Neural cell (in vitro differentiated cells): ENCODE results near the gene TBPL1. TPM values are rescaled to one million over a fixed set of nuclear protein-coding genes. Genes with fewer than 3 reads are reported as not detected.

Experiments
- H2AFZ ChIP-seq: fragments of 200-600, 300-800 bp; sonication (generic), shearing (Covaris generic); 2 replicates; pipeline ENCODE4 v1.6.0; 2014; ENCODE audit warnings: low read depth, mild to moderate bottlenecking, antibody characterized with exemption, low read length, moderate library complexity
- H3F3A ChIP-seq: fragments of 200-600 bp; shearing (Covaris generic); 2 replicates; pipeline ENCODE4 v1.6.1; 2016; ENCODE audit warnings: mild to moderate bottlenecking, moderate library complexity, mixed read lengths, antibody characterized with exemption, low read length; ENCODE audit not compliant: insufficient read depth, poor library complexity, severe bottlenecking
- H3K27ac ChIP-seq: fragments of 200-600, 300-800 bp; sonication (generic), shearing (Covaris generic); 2 replicates; pipeline ENCODE4 v1.5.1; 2014; ENCODE audit warnings: mild to moderate bottlenecking, low read length, moderate library complexity
- H3K27me3 ChIP-seq: fragments of 300-800, 200-600 bp; sonication (generic), shearing (Covaris generic); 2 replicates; pipeline ENCODE4 v1.6.0; 2014; ENCODE audit warnings: mild to moderate bottlenecking, low read depth, low read length, moderate library complexity; ENCODE audit not compliant: insufficient read depth
- H3K36me3 ChIP-seq: fragments of 300-800, 200-600 bp; sonication (generic), shearing (Covaris generic); 2 replicates; pipeline ENCODE4 v1.5.1; 2014; ENCODE audit warnings: mild to moderate bottlenecking, antibody characterized with exemption, low read length, moderate library complexity; ENCODE audit not compliant: insufficient read depth
- H3K4me2 ChIP-seq: fragments of 300-800, 200-600 bp; sonication (generic), shearing (Covaris generic); 2 replicates; pipeline ENCODE4 v1.6.0; 2014; ENCODE audit warnings: mild to moderate bottlenecking, low read length
- H3K4me3 ChIP-seq: fragments of 300-800, 200-600 bp; sonication (generic), shearing (Covaris generic); 2 replicates; pipeline ENCODE4 v1.5.1; 2014; ENCODE audit warnings: mild to moderate bottlenecking, low read length, moderate library complexity
- H3K79me2 ChIP-seq: fragments of 200-600 bp; shearing (Covaris generic); replicated peaks from 2 replicates; pipeline ENCODE4 v1.6.0; 2014; ENCODE audit warnings: mild to moderate bottlenecking, low read length, moderate library complexity; ENCODE audit not compliant: insufficient read depth
- H3K9ac ChIP-seq: fragments of 300-800, 200-600 bp; sonication (generic), shearing (Covaris generic); 2 replicates; pipeline ENCODE4 v1.6.1; 2016; ENCODE audit warnings: mild to moderate bottlenecking, low read length, mixed read lengths
- H3K9me2 ChIP-seq: fragments of 200-600 bp; shearing (Covaris generic); 2 replicates; pipeline ENCODE4 v1.6.1; 2016; ENCODE audit warnings: mild to moderate bottlenecking, low read length, mixed read lengths; ENCODE audit not compliant: insufficient read depth
- H3K9me3 ChIP-seq: fragments of 200-600, 300-800 bp; sonication (generic), shearing (Covaris generic); 2 replicates; pipeline ENCODE4 v1.6.1; 2016; ENCODE audit warnings: mild to moderate bottlenecking, mixed run types, low read length, moderate library complexity, mixed read lengths
- H4K20me1 ChIP-seq: fragments of 200-600 bp; shearing (Covaris generic); 2 replicates; pipeline ENCODE4 v1.6.1; 2016; ENCODE audit warnings: mild to moderate bottlenecking, mixed run types; ENCODE audit not compliant: insufficient read depth
- EP300 ChIP-seq: fragments of 450-650 bp; conservative IDR thresholded peaks from 2 replicates; pipeline ENCODE4 v1.6.1; 2014; ENCODE audit warnings: antibody characterized with exemption, mild to moderate bottlenecking, moderate library complexity; ENCODE audit not compliant: poor library complexity, severe bottlenecking
- EZH2 ChIP-seq: fragments of 200-600, 300-800 bp; shearing (Covaris generic), sonication (generic); IDR thresholded peaks from 2 replicates; pipeline ENCODE4 v1.6.1; 2014; ENCODE audit warnings: antibody characterized with exemption, low read length, borderline replicate concordance, mild to moderate bottlenecking; ENCODE audit not compliant: insufficient read depth, poor library complexity, severe bottlenecking
- MXI1 ChIP-seq: fragments of 450-650 bp; conservative IDR thresholded peaks from 2 replicates; pipeline ENCODE4 v1.6.1; 2014; ENCODE audit warnings: antibody characterized with exemption, mild to moderate bottlenecking; ENCODE audit not compliant: poor library complexity, severe bottlenecking
- POLR2AphosphoS5 ChIP-seq: IDR thresholded peaks from 2 replicates; pipeline ENCODE4 v1.6.1; 2012
- RAD21 ChIP-seq: fragments of 450-650 bp; conservative IDR thresholded peaks from 2 replicates; pipeline ENCODE4 v1.6.1; 2014; ENCODE audit warnings: antibody characterized with exemption, mild to moderate bottlenecking, moderate library complexity
- SMC3 ChIP-seq: fragments of 450-650 bp; conservative IDR thresholded peaks from 2 replicates; pipeline ENCODE4 v1.6.1; 2014; ENCODE audit warnings: antibody characterized with exemption, mild to moderate bottlenecking, moderate library complexity; ENCODE audit not compliant: poor library complexity
- TAF1 ChIP-seq: IDR thresholded peaks from 2 replicates; pipeline ENCODE4 v1.6.1; 2012; ENCODE audit warnings: low read depth
- polyA plus RNA-seq: library from polyadenylated mRNA; depleted of rRNA; stranded (reverse); fragments of >200 nt; gene quantifications from 2 replicates; pipeline ENCODE4 v1.2.3, GENCODE V29; 2014
- TF ChIP-seq, protein P1 (sequence below): fragments of 450-650 bp; IDR thresholded peaks from 2 replicates; pipeline ENCODE4 v1.5.1; 2014; ENCODE audit warnings: antibody characterized with exemption, mild to moderate bottlenecking, moderate library complexity; ENCODE audit not compliant: poor library complexity, severe bottlenecking
- TF ChIP-seq, protein P2 (sequence below): IDR thresholded peaks from 2 replicates; pipeline ENCODE4 v1.6.1; 2012; ENCODE audit warnings: borderline replicate concordance

Gene TBPL1
- polyA plus RNA-seq, 1 donor from 2014 or later, result 110 TPM

DNA sequence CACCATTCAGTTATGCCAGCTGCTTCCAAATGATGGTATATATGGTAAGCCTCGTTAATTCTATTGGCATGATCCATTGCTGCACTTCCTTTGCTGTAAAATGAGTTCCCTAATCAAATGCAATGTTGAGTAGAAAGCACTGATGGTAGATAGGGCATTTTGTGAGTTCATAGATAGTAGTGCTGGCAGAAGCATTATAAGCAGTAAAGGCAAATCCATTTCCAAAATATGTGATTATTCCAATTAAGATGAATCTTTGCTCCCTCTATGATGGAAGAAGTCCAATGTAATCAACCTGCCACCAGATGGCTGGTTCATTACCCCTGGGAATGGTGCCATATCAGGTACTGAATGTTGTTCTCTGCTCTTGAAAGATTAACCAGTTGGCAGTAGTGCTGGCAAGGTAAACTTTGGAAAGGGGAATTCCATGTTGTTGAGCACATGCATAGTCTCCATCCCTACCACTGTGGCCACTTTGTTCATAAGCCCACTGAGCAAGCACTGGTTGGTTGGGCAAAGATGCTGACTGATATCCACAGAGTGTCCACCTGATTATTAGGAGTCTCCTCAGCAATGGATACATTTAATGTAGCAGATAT, 5.6 kb upstream of the TBPL1 start:
- Histone ChIP-seq H3K9me2 (no peaks in the 10 kb centered on the region), H3K4me2 (no peak overlapping the region), H3K36me3 (no peaks in the 10 kb centered on the region), H3K9me3 (no peaks in the 10 kb centered on the region), H3F3A (no peaks in the 10 kb centered on the region), H4K20me1 (no peaks in the 10 kb centered on the region), H2AFZ (no peak overlapping the region), H3K27ac (no peak overlapping the region), H3K9ac (no peak overlapping the region), H3K27me3 (no peaks in the 10 kb centered on the region), H3K79me2 (no peaks in the 10 kb centered on the region), H3K4me3 (no peak overlapping the region)
- TF ChIP-seq, protein P1, sequence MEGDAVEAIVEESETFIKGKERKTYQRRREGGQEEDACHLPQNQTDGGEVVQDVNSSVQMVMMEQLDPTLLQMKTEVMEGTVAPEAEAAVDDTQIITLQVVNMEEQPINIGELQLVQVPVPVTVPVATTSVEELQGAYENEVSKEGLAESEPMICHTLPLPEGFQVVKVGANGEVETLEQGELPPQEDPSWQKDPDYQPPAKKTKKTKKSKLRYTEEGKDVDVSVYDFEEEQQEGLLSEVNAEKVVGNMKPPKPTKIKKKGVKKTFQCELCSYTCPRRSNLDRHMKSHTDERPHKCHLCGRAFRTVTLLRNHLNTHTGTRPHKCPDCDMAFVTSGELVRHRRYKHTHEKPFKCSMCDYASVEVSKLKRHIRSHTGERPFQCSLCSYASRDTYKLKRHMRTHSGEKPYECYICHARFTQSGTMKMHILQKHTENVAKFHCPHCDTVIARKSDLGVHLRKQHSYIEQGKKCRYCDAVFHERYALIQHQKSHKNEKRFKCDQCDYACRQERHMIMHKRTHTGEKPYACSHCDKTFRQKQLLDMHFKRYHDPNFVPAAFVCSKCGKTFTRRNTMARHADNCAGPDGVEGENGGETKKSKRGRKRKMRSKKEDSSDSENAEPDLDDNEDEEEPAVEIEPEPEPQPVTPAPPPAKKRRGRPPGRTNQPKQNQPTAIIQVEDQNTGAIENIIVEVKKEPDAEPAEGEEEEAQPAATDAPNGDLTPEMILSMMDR, result no peak
- no peak for TF ChIP-seq SMC3
- no peak for TF ChIP-seq RAD21
- TF ChIP-seq EP300, result no peak
- no peak for TF ChIP-seq MXI1
- no peak for TF ChIP-seq POLR2AphosphoS5

DNA sequence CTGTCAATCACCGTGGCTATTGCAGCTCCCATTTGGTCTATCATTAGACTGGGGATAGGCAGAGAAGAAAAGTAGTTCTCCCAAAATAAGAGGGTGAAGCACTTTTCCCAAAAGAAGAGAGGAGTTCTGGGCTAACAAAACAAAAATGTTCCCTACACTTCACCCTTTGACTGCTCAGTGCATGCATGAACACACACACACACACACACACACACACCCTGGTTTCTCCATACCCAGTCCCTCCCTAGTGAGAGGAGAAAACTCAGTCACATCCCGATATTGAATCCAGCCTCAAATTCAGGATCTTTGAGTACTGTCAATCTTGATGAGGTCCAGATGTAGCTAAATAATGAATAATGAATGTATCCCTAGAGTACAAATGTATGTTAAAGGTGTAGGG, 4.6 kb upstream of the TBPL1 start:
- H3K27ac ChIP-seq, result no peak overlapping the region
- peaks cover under 1% of the 10 kb centered on the region for H3K79me2 ChIP-seq
- H3K9me2 ChIP-seq, result no peaks in the 10 kb centered on the region
- H3K4me2 ChIP-seq, result no peak overlapping the region
- no peak for TF ChIP-seq EZH2
- TF ChIP-seq POLR2AphosphoS5, result no peak
- TF ChIP-seq TAF1, result no peak
- no peak for TF ChIP-seq MXI1
- TF ChIP-seq SMC3, result no peak
- TF ChIP-seq, protein P2, sequence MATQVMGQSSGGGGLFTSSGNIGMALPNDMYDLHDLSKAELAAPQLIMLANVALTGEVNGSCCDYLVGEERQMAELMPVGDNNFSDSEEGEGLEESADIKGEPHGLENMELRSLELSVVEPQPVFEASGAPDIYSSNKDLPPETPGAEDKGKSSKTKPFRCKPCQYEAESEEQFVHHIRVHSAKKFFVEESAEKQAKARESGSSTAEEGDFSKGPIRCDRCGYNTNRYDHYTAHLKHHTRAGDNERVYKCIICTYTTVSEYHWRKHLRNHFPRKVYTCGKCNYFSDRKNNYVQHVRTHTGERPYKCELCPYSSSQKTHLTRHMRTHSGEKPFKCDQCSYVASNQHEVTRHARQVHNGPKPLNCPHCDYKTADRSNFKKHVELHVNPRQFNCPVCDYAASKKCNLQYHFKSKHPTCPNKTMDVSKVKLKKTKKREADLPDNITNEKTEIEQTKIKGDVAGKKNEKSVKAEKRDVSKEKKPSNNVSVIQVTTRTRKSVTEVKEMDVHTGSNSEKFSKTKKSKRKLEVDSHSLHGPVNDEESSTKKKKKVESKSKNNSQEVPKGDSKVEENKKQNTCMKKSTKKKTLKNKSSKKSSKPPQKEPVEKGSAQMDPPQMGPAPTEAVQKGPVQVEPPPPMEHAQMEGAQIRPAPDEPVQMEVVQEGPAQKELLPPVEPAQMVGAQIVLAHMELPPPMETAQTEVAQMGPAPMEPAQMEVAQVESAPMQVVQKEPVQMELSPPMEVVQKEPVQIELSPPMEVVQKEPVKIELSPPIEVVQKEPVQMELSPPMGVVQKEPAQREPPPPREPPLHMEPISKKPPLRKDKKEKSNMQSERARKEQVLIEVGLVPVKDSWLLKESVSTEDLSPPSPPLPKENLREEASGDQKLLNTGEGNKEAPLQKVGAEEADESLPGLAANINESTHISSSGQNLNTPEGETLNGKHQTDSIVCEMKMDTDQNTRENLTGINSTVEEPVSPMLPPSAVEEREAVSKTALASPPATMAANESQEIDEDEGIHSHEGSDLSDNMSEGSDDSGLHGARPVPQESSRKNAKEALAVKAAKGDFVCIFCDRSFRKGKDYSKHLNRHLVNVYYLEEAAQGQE, result no peak
- TF ChIP-seq, protein P1, result no peak
- TF ChIP-seq EP300, result no peak
- TF ChIP-seq RAD21, result no peak
- H3K4me3 ChIP-seq, result no peak overlapping the region
- H3K36me3 ChIP-seq, result no peaks in the 10 kb centered on the region
- H3K27me3 ChIP-seq, result no peaks in the 10 kb centered on the region
- no peak overlapping the region for H3K9ac ChIP-seq
- no peaks in the 10 kb centered on the region for H3F3A ChIP-seq
- H3K9me3 ChIP-seq, result no peaks in the 10 kb centered on the region
- H4K20me1 ChIP-seq, result no peaks in the 10 kb centered on the region
- no peak overlapping the region for H2AFZ ChIP-seq
